Measurements from ENCODE around the gene TSPAN14. TPM values are rescaled to one million over a fixed set of nuclear protein-coding genes. Genes with fewer than 3 reads are reported as not detected.

The TSPAN14 gene
- total RNA-seq, 1 experiment from 2014 or later, result 116 TPM

- Mint-ChIP-seq H3K36me3 (ENCODE audit: insufficient read depth, unreplicated experiment) (peaks cover 52% of the 10 kb centered on the region), H3K4me3 (ENCODE audit: low read depth, unreplicated experiment) (no peak overlapping the region), H3K27ac (ENCODE audit: unreplicated experiment) (peak overlapping the region; percentile 50), H3K4me1 (ENCODE audit: low read depth, unreplicated experiment) (peaks cover 75% of the 10 kb centered on the region), H3K27me3 (ENCODE audit: unreplicated experiment) (no peaks in the 10 kb centered on the region), H3K9me3 (ENCODE audit: low read depth, unreplicated experiment) (no peaks in the 10 kb centered on the region)
- DNase-seq, result peak; percentile 73
- no peak for TF ChIP-seq CTCF (IDR thresholded peaks at IDR 0.05; ENCODE audit: unreplicated experiment)
- CTCF ChIA-PET, result interaction anchor here (0.7 to 2.6 kb wide), 4 partner anchors 11 to 1603 kb away, joined by 3 to 11 read pairs (median 6); no protein-coding TSS in a partner anchor
- no TSS peak for BruUV-seq (replicated peaks)
- intact Hi-C loops (cut with micrococcal nuclease; ENCODE audit: unreplicated experiment), result no loop called here
Measured at GRCh38 chr10:80471715-80472233, 17.7 kb downstream of the TSPAN14 start.

GRCh38 chr10:80472234-80473095 lies 18.4 kb downstream of the TSPAN14 start:
- no peak for TF ChIP-seq CTCF (IDR thresholded peaks at IDR 0.05; ENCODE audit: unreplicated experiment)
- Mint-ChIP-seq H3K9me3 (ENCODE audit: low read depth, unreplicated experiment) (no peaks in the 10 kb centered on the region), H3K36me3 (ENCODE audit: insufficient read depth, unreplicated experiment) (peaks cover 51% of the 10 kb centered on the region), H3K4me1 (ENCODE audit: low read depth, unreplicated experiment) (peaks cover 74% of the 10 kb centered on the region), H3K4me3 (ENCODE audit: low read depth, unreplicated experiment) (no peak overlapping the region), H3K27me3 (ENCODE audit: unreplicated experiment) (no peaks in the 10 kb centered on the region), H3K27ac (ENCODE audit: unreplicated experiment) (peak overlapping the region; percentile 50)
- CTCF ChIA-PET, result interaction anchor here (0.5 to 2.6 kb wide), 5 partner anchors 12 to 986 kb away, joined by 3 to 11 read pairs (median 5); no protein-coding TSS in a partner anchor
- no TSS peak for BruUV-seq (replicated peaks)
- intact Hi-C loops (cut with micrococcal nuclease; ENCODE audit: unreplicated experiment), result no loop called here
- no peak for DNase-seq

GRCh38 chr10:80473096-80473657 lies 19.1 kb downstream of the TSPAN14 start:
- no peak overlapping the region for H3K4me3 Mint-ChIP-seq (ENCODE audit: low read depth, unreplicated experiment)

More at GRCh38 chr10:80473096-80473657, 19.1 kb downstream of the TSPAN14 start:
- BruUV-seq (replicated peaks), result no TSS peak
- CTCF ChIA-PET, result interaction anchor here (0.5 to 2.6 kb wide), 4 partner anchors 12 to 32 kb away, joined by 3 to 11 read pairs (median 8); no protein-coding TSS in a partner anchor
- Mint-ChIP-seq H3K36me3 (ENCODE audit: insufficient read depth, unreplicated experiment) (peaks cover 55% of the 10 kb centered on the region), H3K4me1 (ENCODE audit: low read depth, unreplicated experiment) (peaks cover 78% of the 10 kb centered on the region), H3K27ac (ENCODE audit: unreplicated experiment) (no peak overlapping the region), H3K9me3 (ENCODE audit: low read depth, unreplicated experiment) (peaks cover 4% of the 10 kb centered on the region), H3K27me3 (ENCODE audit: unreplicated experiment) (no peaks in the 10 kb centered on the region)
- no peak for DNase-seq
- TF ChIP-seq CTCF (IDR thresholded peaks at IDR 0.05; ENCODE audit: unreplicated experiment), result no peak
- intact Hi-C loops (cut with micrococcal nuclease; ENCODE audit: unreplicated experiment), result no loop called here
